HepG2 (cell line): ENCODE results near the gene HIRA. TPM values are rescaled to one million over a fixed set of nuclear protein-coding genes. Genes with fewer than 3 reads are reported as not detected.

ENCODE experiments used
- FOXO1 ChIP-seq: sonication (generic); formaldehyde crosslinking; IDR thresholded peaks from 2 replicates; pipeline ENCODE4 v1.4.0; 2020; ENCODE audit warnings: missing genetic modification reagents
- GABPA ChIP-seq, 2 experiments: IDR thresholded peaks; 2 replicates each; pipeline ENCODE4 v1.6.1; 2011 to 2016; ENCODE audit warnings: low read depth in 2 of 2, low read length in 1 of 2, missing biosample characterization in 1 of 2, missing genetic modification characterization in 1 of 2
- MAFF ChIP-seq: IDR thresholded peaks from 2 replicates; pipeline ENCODE4 v1.6.1; 2011; ENCODE audit warnings: low read depth, low read length, improper control_type of control experiment
- MXI1 ChIP-seq: IDR thresholded peaks from 3 replicates; pipeline ENCODE4 v1.6.1; 2012; ENCODE audit warnings: low read depth, low read length, inconsistent platforms, borderline replicate concordance
- NFYB ChIP-seq: sonication (generic); formaldehyde crosslinking; IDR thresholded peaks from 2 replicates; pipeline ENCODE4 v1.4.0; 2020; ENCODE audit warnings: missing genetic modification reagents
- POGK ChIP-seq: sonication (generic); formaldehyde crosslinking; conservative IDR thresholded peaks from 2 replicates; pipeline ENCODE4 v1.8.0; 2022; ENCODE audit warnings: mild to moderate bottlenecking, moderate library complexity, missing genetic modification reagents
- SALL1 ChIP-seq: sonication (generic); formaldehyde crosslinking; IDR thresholded peaks from 2 replicates; pipeline ENCODE4 v1.8.0; 2022; ENCODE audit warnings: mild to moderate bottlenecking, missing genetic modification reagents
- SALL2 ChIP-seq: sonication (generic); formaldehyde crosslinking; IDR thresholded peaks from 2 replicates; pipeline ENCODE4 v1.8.1; 2023; ENCODE audit warnings: mild to moderate bottlenecking, missing genetic modification reagents, inconsistent platforms
- TP53 ChIP-seq: sonication (generic); formaldehyde crosslinking; conservative IDR thresholded peaks from 2 replicates; pipeline ENCODE4 v1.4.0; 2020; ENCODE audit warnings: missing genetic modification reagents
- YEATS2 ChIP-seq: sonication (generic); formaldehyde crosslinking; IDR thresholded peaks from 2 replicates; pipeline ENCODE4 v1.4.0; 2020; ENCODE audit warnings: missing genetic modification reagents, borderline replicate concordance
- ZBTB1 ChIP-seq: sonication (generic); formaldehyde crosslinking; IDR thresholded peaks from 2 replicates; pipeline ENCODE4 v1.4.0; 2020; ENCODE audit warnings: missing genetic modification reagents, borderline replicate concordance
- ZFP1 ChIP-seq: IDR thresholded peaks from 2 replicates; pipeline ENCODE4 v1.6.1; 2016
- ZNF605 ChIP-seq: sonication (generic); formaldehyde crosslinking; IDR thresholded peaks from 2 replicates; pipeline ENCODE4 v1.8.0; 2022; ENCODE audit warnings: mild to moderate bottlenecking, missing genetic modification reagents
- ZNF740 ChIP-seq: sonication (generic); formaldehyde crosslinking; IDR thresholded peaks from 2 replicates; pipeline ENCODE4 v1.4.0; 2020; ENCODE audit warnings: missing genetic modification reagents
- ZSCAN5A ChIP-seq: sonication (generic); formaldehyde crosslinking; IDR thresholded peaks from 2 replicates; pipeline ENCODE4 v1.8.0; 2022; ENCODE audit warnings: mild to moderate bottlenecking, missing genetic modification reagents, borderline replicate concordance
- polyA plus RNA-seq, 8 experiments: library from polyadenylated mRNA; depleted of rRNA in 3 of 8; stranded (reverse) in 7 of 8; unstranded in 1 of 8; fragments of >200 nt; fragmentation: Illumina TruSeq in 4 of 8; extraction: Trizol in 4 of 8; gene quantifications; 2 replicates each; pipeline versions ENCODE4 v1.2.1 to v1.2.3, GENCODE V29; 2011 to 2016; ENCODE audit warnings: low read depth in 4 of 8, missing spikeins in 1 of 8, mixed read lengths in 1 of 8; ENCODE audit not compliant: insufficient read depth in 1 of 8
- total RNA-seq, 5 experiments: library from RNA; depleted of rRNA; stranded (reverse); fragments of >200 nt; fragmentation: Illumina TruSeq; extraction: Trizol; gene quantifications; 2 replicates each; pipeline ENCODE4 v1.2.3, GENCODE V29; 2016; ENCODE audit warnings: low read depth in 1 of 5
- TF ChIP-seq, protein P1 (sequence below): sonication (generic); formaldehyde crosslinking; IDR thresholded peaks from 2 replicates; pipeline ENCODE4 v1.4.0; 2020; ENCODE audit warnings: missing genetic modification reagents
- TF ChIP-seq, protein P2 (sequence below): sonication (generic); formaldehyde crosslinking; IDR thresholded peaks from 2 replicates; pipeline ENCODE4 v1.8.1; 2023; ENCODE audit warnings: mild to moderate bottlenecking, moderate library complexity, missing genetic modification reagents
- TF ChIP-seq, protein P3 (sequence below): sonication (generic); formaldehyde crosslinking; IDR thresholded peaks from 2 replicates; pipeline ENCODE4 v1.5.1; 2020; ENCODE audit warnings: mild to moderate bottlenecking, missing genetic modification reagents, borderline replicate concordance

Gene HIRA
- total and polyA plus RNA-seq, 2 of the 13 experiments (the other 11 are each of a cell fraction or from before 2014, with no cell fraction given) = 21.5 to 29.2 TPM

DNA sequence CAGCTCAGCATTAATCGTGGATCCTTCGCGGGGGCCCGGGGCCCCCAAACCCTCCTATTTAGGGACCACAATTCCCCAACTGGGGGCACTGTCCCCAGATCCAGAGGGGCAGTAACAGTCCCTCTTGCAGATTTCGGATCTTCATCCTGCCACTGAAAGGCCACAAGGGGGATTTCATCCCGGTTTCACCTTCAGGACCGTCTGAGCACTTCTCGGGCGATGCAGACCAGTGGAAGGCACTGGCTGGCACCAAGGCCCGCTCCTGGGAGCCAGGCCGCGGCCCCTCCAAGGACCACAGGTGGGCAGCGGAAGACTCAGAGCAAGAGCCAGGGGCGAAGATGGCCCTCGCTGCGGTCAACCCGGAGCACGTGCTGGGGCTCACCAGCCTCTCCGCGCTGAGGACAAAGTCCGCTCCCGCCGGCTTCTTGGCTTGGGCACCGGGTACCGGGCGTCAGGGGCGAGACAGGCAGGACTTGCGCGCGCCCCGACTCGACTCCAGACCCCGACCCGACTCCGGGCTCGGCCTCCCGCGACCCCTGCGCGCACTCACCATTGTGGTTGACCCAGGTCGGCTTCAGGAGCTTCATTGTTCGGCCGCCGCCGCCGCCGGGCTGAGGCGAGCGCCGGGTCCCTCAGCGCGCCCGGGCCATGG is 517 bp downstream of the HIRA start (continued):
- TF ChIP-seq, protein P1, sequence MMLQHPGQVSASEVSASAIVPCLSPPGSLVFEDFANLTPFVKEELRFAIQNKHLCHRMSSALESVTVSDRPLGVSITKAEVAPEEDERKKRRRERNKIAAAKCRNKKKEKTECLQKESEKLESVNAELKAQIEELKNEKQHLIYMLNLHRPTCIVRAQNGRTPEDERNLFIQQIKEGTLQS (CRISPR knock-in tag) = no peak
- TF ChIP-seq TP53 (CRISPR knock-in tag) = no peak
- TF ChIP-seq ZNF605 = 0 out of 2 replicates have a peak, but pooled peaks have one; percentile 53
- TF ChIP-seq, protein P2, sequence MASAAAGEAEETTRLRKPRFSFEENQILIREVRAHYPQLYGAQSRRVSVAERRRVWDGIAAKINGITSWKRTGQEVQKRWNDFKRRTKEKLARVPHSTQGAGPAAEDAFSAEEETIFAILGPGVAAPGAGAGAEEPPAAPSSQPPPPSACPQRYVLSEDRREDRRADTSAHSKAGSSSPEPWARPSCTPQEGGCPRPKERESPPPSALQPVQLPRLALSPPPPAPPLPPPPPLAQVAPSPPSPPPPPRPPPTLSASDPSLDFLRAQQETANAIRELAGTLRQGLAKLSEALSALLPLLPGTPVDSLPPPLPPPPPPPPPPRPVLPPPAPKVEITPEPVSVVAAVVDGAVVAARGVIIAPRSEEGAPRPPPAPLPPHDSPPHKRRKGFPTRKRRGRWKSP (CRISPR knock-in tag) = peak; percentile 79
- no peak for TF ChIP-seq SALL2 (CRISPR knock-in tag)
- peak; percentile 16; the same call in 1 of the 2 replicates for TF ChIP-seq SALL1 (CRISPR knock-in tag)
- TF ChIP-seq ZSCAN5A (CRISPR knock-in tag) = no peak
- TF ChIP-seq, protein P3, sequence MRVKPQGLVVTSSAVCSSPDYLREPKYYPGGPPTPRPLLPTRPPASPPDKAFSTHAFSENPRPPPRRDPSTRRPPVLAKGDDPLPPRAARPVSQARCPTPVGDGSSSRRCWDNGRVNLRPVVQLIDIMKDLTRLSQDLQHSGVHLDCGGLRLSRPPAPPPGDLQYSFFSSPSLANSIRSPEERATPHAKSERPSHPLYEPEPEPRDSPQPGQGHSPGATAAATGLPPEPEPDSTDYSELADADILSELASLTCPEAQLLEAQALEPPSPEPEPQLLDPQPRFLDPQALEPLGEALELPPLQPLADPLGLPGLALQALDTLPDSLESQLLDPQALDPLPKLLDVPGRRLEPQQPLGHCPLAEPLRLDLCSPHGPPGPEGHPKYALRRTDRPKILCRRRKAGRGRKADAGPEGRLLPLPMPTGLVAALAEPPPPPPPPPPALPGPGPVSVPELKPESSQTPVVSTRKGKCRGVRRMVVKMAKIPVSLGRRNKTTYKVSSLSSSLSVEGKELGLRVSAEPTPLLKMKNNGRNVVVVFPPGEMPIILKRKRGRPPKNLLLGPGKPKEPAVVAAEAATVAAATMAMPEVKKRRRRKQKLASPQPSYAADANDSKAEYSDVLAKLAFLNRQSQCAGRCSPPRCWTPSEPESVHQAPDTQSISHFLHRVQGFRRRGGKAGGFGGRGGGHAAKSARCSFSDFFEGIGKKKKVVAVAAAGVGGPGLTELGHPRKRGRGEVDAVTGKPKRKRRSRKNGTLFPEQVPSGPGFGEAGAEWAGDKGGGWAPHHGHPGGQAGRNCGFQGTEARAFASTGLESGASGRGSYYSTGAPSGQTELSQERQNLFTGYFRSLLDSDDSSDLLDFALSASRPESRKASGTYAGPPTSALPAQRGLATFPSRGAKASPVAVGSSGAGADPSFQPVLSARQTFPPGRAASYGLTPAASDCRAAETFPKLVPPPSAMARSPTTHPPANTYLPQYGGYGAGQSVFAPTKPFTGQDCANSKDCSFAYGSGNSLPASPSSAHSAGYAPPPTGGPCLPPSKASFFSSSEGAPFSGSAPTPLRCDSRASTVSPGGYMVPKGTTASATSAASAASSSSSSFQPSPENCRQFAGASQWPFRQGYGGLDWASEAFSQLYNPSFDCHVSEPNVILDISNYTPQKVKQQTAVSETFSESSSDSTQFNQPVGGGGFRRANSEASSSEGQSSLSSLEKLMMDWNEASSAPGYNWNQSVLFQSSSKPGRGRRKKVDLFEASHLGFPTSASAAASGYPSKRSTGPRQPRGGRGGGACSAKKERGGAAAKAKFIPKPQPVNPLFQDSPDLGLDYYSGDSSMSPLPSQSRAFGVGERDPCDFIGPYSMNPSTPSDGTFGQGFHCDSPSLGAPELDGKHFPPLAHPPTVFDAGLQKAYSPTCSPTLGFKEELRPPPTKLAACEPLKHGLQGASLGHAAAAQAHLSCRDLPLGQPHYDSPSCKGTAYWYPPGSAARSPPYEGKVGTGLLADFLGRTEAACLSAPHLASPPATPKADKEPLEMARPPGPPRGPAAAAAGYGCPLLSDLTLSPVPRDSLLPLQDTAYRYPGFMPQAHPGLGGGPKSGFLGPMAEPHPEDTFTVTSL (CRISPR knock-in tag) = 0 out of 2 replicates have a peak, but pooled peaks have one; percentile 31
- TF ChIP-seq ZNF740 (CRISPR knock-in tag) = 0 out of 2 replicates have a peak, but pooled peaks have one; percentile 23
- no peak for TF ChIP-seq FOXO1 (CRISPR knock-in tag)
- peak; percentile 34; the same call in 1 of the 2 replicates for TF ChIP-seq YEATS2
- TF ChIP-seq GABPA (IDR thresholded peaks at IDR 0.05; ENCODE audit: low read depth, low read length) = no peak
- 0 out of 2 replicates have a peak, but pooled peaks have one; percentile 54 for TF ChIP-seq GABPA (CRISPR knock-in tag; IDR thresholded peaks at IDR 0.05; ENCODE audit: low read depth)
- TF ChIP-seq ZBTB1 (CRISPR knock-in tag) = no peak
- TF ChIP-seq POGK (CRISPR knock-in tag) = peak; percentile 69; the same call in 1 of the 2 replicates
- TF ChIP-seq MAFF = no peak
- TF ChIP-seq NFYB = peak; percentile 15; the same call in 1 of the 2 replicates
- peak; percentile 70; the same call in 1 of the 3 replicates for TF ChIP-seq MXI1
- TF ChIP-seq ZFP1 = no peak
